ENCODE data around the gene IRF9. TPM values are rescaled to one million over a fixed set of nuclear protein-coding genes. Genes with fewer than 3 reads are reported as not detected.

The IRF9 gene
- total and polyA plus RNA-seq, 2 of the 13 experiments (the other 11 are each of a cell fraction or from before 2014, with no cell fraction given), result 14.9 to 49.7 TPM

- TF ChIP-seq, protein P1, sequence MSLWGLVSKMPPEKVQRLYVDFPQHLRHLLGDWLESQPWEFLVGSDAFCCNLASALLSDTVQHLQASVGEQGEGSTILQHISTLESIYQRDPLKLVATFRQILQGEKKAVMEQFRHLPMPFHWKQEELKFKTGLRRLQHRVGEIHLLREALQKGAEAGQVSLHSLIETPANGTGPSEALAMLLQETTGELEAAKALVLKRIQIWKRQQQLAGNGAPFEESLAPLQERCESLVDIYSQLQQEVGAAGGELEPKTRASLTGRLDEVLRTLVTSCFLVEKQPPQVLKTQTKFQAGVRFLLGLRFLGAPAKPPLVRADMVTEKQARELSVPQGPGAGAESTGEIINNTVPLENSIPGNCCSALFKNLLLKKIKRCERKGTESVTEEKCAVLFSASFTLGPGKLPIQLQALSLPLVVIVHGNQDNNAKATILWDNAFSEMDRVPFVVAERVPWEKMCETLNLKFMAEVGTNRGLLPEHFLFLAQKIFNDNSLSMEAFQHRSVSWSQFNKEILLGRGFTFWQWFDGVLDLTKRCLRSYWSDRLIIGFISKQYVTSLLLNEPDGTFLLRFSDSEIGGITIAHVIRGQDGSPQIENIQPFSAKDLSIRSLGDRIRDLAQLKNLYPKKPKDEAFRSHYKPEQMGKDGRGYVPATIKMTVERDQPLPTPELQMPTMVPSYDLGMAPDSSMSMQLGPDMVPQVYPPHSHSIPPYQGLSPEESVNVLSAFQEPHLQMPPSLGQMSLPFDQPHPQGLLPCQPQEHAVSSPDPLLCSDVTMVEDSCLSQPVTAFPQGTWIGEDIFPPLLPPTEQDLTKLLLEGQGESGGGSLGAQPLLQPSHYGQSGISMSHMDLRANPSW (CRISPR knock-in tag; IDR thresholded peaks at IDR 0.05; ENCODE audit: borderline replicate concordance), result no peak
- TF ChIP-seq, protein P2, sequence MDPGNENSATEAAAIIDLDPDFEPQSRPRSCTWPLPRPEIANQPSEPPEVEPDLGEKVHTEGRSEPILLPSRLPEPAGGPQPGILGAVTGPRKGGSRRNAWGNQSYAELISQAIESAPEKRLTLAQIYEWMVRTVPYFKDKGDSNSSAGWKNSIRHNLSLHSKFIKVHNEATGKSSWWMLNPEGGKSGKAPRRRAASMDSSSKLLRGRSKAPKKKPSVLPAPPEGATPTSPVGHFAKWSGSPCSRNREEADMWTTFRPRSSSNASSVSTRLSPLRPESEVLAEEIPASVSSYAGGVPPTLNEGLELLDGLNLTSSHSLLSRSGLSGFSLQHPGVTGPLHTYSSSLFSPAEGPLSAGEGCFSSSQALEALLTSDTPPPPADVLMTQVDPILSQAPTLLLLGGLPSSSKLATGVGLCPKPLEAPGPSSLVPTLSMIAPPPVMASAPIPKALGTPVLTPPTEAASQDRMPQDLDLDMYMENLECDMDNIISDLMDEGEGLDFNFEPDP (CRISPR knock-in tag; conservative IDR thresholded peaks at IDR 0.05), result no peak
- TF ChIP-seq NKX3-1 (CRISPR knock-in tag; IDR thresholded peaks at IDR 0.05) (no peak), ZNF274 (CRISPR knock-in tag; IDR thresholded peaks at IDR 0.05) (no peak), RBAK (CRISPR knock-in tag; IDR thresholded peaks at IDR 0.05) (no peak), ZNF772 (CRISPR knock-in tag; IDR thresholded peaks at IDR 0.05) (no peak), ZNF460 (CRISPR knock-in tag; IDR thresholded peaks at IDR 0.05; ENCODE audit: borderline replicate concordance) (no peak), ZNF891 (CRISPR knock-in tag; IDR thresholded peaks at IDR 0.05) (no peak), TBX3 (IDR thresholded peaks at IDR 0.05; ENCODE audit: borderline replicate concordance) (no peak), MTF1 (CRISPR knock-in tag; IDR thresholded peaks at IDR 0.05) (no peak), NR3C1 (CRISPR knock-in tag; IDR thresholded peaks at IDR 0.05) (no peak)
- TF ChIP-seq, protein P3, sequence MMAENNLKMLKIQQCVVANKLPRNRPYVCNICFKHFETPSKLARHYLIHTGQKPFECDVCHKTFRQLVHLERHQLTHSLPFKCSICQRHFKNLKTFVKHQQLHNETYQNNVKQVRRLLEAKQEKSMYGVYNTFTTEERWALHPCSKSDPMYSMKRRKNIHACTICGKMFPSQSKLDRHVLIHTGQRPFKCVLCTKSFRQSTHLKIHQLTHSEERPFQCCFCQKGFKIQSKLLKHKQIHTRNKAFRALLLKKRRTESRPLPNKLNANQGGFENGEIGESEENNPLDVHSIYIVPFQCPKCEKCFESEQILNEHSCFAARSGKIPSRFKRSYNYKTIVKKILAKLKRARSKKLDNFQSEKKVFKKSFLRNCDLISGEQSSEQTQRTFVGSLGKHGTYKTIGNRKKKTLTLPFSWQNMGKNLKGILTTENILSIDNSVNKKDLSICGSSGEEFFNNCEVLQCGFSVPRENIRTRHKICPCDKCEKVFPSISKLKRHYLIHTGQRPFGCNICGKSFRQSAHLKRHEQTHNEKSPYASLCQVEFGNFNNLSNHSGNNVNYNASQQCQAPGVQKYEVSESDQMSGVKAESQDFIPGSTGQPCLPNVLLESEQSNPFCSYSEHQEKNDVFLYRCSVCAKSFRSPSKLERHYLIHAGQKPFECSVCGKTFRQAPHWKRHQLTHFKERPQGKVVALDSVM (CRISPR knock-in tag; IDR thresholded peaks at IDR 0.05), result no peak
These were observed 34.1 kb upstream of the IRF9 start (continued) for GRCh38 chr14:24126939-24127338.

Data from HepG2 (cell line).